OCI-LY3 (cell line): Measurements from ENCODE around the gene KCTD13.

Experiments used
- H2AFZ ChIP-seq: fragments of 200-600, 300-600 bp; shearing (Covaris generic); 2 replicates; pipeline ENCODE4 v1.6.0; 2014; ENCODE audit warnings: antibody characterized with exemption, low read depth, low read length
- H3K27ac ChIP-seq: fragments of 200-600, 300-600 bp; sonication (generic); 2 replicates; pipeline ENCODE4 v1.5.1; 2014; ENCODE audit warnings: mild to moderate bottlenecking, low read length, moderate library complexity, mixed read lengths
- H3K27me3 ChIP-seq: fragments of 200-600, 300-600 bp; sonication (generic); 2 replicates; pipeline ENCODE4 v1.6.1; 2014; ENCODE audit warnings: low read depth, low read length, mixed read lengths
- H3K36me3 ChIP-seq: fragments of 200-600, 300-600 bp; sonication (generic); replicated peaks from 2 replicates; pipeline ENCODE3; 2014; ENCODE audit warnings: low read depth, low read length, mixed read lengths
- H3K4me1 ChIP-seq: fragments of 300-600, 200-600 bp; sonication (generic); 2 replicates; pipeline ENCODE4 v1.6.1; 2014; ENCODE audit warnings: low read length, mixed read lengths
- H3K4me2 ChIP-seq: fragments of 200-600, 300-600 bp; sonication (generic); 2 replicates; pipeline ENCODE4 v1.6.1; 2014; ENCODE audit warnings: low read length, mixed read lengths
- H3K4me3 ChIP-seq: fragments of 300-600, 200-600 bp; sonication (generic); 2 replicates; pipeline ENCODE4 v1.5.1; 2014; ENCODE audit warnings: antibody characterized with exemption, mild to moderate bottlenecking, low read length, moderate library complexity
- H3K79me2 ChIP-seq: fragments of 300-600, 200-600 bp; shearing (Covaris generic); 2 replicates; pipeline ENCODE4 v1.6.1; 2014; ENCODE audit warnings: mild to moderate bottlenecking, low read length, mixed read lengths
- H3K9ac ChIP-seq: fragments of 300-600, 200-600 bp; shearing (Covaris generic); 2 replicates; pipeline ENCODE4 v1.6.0; 2014; ENCODE audit warnings: mild to moderate bottlenecking, low read length, moderate library complexity
- H3K9me3 ChIP-seq: fragments of 200-600, 300-600 bp; shearing (Covaris generic); 2 replicates; pipeline ENCODE4 v1.6.1; 2014; ENCODE audit warnings: low read length, mixed read lengths; ENCODE audit not compliant: insufficient read depth
- H4K20me1 ChIP-seq: fragments of 200-600, 300-600 bp; sonication (generic); 2 replicates; pipeline ENCODE4 v1.6.1; 2016; ENCODE audit warnings: low read length, mixed read lengths; ENCODE audit not compliant: insufficient read depth
- EZH2phosphoT487 ChIP-seq: fragments of 200-600 bp; shearing (Covaris generic); IDR thresholded peaks from 2 replicates; pipeline ENCODE4 v1.6.1; 2018; ENCODE audit warnings: antibody characterized with exemption, mixed run types, low read depth
- TF ChIP-seq, protein P1 (sequence below): fragments of 200-600, 300-600 bp; sonication (generic); IDR thresholded peaks from 2 replicates; pipeline ENCODE4 v1.5.1; 2014; ENCODE audit warnings: antibody characterized with exemption, low read length, low read depth

KCTD13 gene

DNA sequence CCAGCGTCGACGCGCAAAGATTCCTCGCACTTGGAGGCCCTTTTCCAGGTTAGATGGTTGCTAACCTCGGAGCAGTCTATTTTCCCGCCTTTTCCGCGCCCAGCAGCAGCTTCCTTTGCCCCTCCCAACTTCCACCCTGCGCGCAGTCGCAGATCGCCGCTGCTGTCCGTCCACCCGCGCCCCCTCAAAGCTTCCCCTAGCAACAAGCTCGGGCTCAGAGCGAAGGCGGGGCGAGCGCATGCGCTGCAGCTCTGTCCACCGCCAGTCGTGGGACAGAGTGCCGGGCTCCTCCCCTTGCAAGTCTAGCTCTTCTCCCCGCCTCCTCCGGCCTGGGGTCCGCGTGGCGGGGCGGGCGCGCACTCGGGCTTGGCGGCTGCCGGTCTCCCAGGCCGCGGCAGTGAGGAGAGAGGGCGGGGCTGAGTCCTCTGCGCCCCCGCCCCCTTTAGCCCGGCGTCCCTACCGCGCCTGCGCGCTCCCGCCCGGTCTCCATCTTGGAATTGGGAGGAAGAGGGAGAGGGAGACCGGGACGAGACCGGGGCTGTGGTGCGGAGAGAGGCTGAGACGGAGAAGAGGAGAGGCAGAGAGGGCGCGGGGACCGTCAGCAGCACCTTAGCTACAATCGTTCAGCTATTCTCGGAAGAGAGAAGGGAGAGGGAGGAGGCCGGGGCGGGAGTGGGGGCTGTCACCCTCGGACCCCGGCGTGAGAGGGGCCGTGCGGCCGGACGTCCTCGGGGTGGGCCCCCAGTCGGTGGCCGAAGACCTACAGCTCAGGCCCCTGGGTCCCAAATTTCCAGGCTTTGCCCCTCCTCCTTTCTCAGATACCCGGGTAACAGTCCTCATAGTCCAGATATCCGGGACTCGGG is 47.6 kb upstream of the KCTD13 start, which contains the start of gene TAOK2:
TAOK2 (plus strand) TSS at position 485 of the 863 bp plus-strand sequence. CDS start 3,905 bp downstream, outside the sequence.
- Histone ChIP-seq H3K4me3 (peak within 1 kb of the TSS; percentile 98), H2AFZ (peak within 1 kb of the TSS; percentile 78; the same call in 1 of the 2 replicates), H3K4me2 (peak within 1 kb of the TSS; percentile 99), H3K36me3 (peaks cover 9% of the 10 kb centered on the region), H3K9ac (peak within 1 kb of the TSS; percentile 98), H3K27ac (peak within 1 kb of the TSS; percentile 48), H3K4me1 (peaks cover 22% of the 10 kb centered on the region), H3K9me3 (no peaks in the 10 kb centered on the region), H4K20me1 (peaks cover 25% of the 10 kb centered on the region; the same call in 1 of the 2 replicates), H3K27me3 (no peaks in the 10 kb centered on the region), H3K79me2 (peaks cover 40% of the 10 kb centered on the region)
- TF ChIP-seq EZH2phosphoT487 = no peak
- TF ChIP-seq, protein P1, sequence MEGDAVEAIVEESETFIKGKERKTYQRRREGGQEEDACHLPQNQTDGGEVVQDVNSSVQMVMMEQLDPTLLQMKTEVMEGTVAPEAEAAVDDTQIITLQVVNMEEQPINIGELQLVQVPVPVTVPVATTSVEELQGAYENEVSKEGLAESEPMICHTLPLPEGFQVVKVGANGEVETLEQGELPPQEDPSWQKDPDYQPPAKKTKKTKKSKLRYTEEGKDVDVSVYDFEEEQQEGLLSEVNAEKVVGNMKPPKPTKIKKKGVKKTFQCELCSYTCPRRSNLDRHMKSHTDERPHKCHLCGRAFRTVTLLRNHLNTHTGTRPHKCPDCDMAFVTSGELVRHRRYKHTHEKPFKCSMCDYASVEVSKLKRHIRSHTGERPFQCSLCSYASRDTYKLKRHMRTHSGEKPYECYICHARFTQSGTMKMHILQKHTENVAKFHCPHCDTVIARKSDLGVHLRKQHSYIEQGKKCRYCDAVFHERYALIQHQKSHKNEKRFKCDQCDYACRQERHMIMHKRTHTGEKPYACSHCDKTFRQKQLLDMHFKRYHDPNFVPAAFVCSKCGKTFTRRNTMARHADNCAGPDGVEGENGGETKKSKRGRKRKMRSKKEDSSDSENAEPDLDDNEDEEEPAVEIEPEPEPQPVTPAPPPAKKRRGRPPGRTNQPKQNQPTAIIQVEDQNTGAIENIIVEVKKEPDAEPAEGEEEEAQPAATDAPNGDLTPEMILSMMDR = no peak

DNA sequence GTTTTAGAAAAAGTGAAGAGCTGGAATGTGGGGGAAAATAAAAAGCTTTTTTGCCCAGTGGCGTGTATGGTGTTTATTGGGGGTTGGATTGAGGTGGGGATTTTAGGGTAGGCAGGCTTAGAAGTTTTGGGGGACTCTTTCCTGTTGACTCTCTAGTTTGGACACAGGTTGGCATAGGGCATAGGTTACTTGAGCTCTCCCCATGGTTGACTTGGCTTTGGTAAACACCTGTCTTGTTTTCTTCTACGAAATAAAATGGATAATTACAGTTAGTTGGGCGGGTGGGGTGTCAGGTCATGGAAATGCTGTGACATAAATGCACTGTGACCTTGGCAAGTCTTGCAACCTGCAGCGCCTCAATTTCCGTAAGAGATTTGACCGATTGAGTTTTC is 47.0 kb upstream of the KCTD13 start:
- Histone ChIP-seq H3K36me3 (peaks cover 5% of the 10 kb centered on the region), H3K79me2 (peaks cover 40% of the 10 kb centered on the region), H3K27ac (no peak overlapping the region), H3K4me1 (peaks cover 22% of the 10 kb centered on the region), H3K4me3 (peak overlapping the region; percentile 98), H4K20me1 (peaks cover 25% of the 10 kb centered on the region; the same call in 1 of the 2 replicates), H2AFZ (peak overlapping the region; percentile 54; the same call in 1 of the 2 replicates), H3K27me3 (no peaks in the 10 kb centered on the region), H3K9me3 (no peaks in the 10 kb centered on the region), H3K9ac (peak overlapping the region; percentile 7; the same call in 1 of the 2 replicates), H3K4me2 (peak overlapping the region; percentile 99)
- no peak for TF ChIP-seq EZH2phosphoT487
- TF ChIP-seq, protein P1 = no peak

DNA sequence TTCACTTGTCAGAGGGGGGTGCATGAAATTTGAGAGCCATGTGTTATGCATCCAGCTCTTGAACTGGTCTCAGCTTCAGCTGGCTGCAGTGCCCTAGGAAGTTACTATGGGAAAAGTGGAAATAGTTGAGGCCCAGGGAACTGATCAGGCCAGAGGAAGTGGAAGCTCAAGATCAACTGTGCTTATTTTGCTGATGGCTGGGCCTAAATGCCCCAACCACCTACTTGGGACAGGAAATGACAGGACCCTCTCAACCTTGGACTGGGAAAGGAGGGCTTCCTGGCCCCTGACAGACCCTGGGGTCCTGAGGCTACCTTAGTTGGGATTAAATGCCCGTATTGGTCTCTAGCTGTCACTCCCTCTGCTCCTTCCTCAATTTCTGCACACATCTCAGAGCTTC is 46.5 kb upstream of the KCTD13 start:
- H3K9ac ChIP-seq = no peak overlapping the region
- H3K4me2 ChIP-seq = no peak overlapping the region
- peaks cover 5% of the 10 kb centered on the region for H3K36me3 ChIP-seq
- H2AFZ ChIP-seq = no peak overlapping the region
- peaks cover 22% of the 10 kb centered on the region for H3K4me1 ChIP-seq
- no peak overlapping the region for H3K27ac ChIP-seq
- no peaks in the 10 kb centered on the region for H3K9me3 ChIP-seq
- TF ChIP-seq EZH2phosphoT487 = no peak
- TF ChIP-seq, protein P1 = no peak
- peaks cover 25% of the 10 kb centered on the region; the same call in 1 of the 2 replicates for H4K20me1 ChIP-seq
- no peaks in the 10 kb centered on the region for H3K27me3 ChIP-seq
- no peak overlapping the region for H3K4me3 ChIP-seq
- peaks cover 38% of the 10 kb centered on the region for H3K79me2 ChIP-seq

DNA sequence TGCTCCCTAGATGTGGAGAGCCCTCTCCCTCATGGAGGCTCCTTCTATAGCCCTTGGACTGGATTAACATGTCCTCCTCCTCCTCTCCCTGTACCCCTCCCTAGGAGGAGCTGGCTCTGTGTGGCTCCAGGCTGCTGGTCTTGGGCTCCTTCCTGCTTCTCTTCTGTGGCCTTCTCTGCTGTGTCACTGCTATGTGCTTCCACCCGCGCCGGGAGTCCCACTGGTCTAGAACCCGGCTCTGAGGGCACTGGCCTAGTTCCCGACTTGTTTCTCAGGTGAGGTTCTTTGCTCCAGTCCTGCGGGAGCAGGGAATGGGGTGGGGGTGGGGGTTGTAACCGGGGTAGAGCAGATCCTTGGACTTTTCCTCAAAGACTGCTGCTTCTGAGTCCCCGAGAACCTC is 45.3 kb upstream of the KCTD13 start:
- H3K9me3 ChIP-seq = no peaks in the 10 kb centered on the region

More for the DNA sequence above, 45.3 kb upstream of the KCTD13 start:
- H3K9ac ChIP-seq = no peak overlapping the region
- no peaks in the 10 kb centered on the region for H3K27me3 ChIP-seq
- peaks cover 5% of the 10 kb centered on the region for H3K36me3 ChIP-seq
- H4K20me1 ChIP-seq = peaks cover 15% of the 10 kb centered on the region; the same call in 1 of the 2 replicates
- H2AFZ ChIP-seq = no peak overlapping the region
- H3K4me2 ChIP-seq = no peak overlapping the region
- H3K27ac ChIP-seq = no peak overlapping the region
- H3K4me3 ChIP-seq = no peak overlapping the region
- TF ChIP-seq, protein P1 = no peak
- peaks cover 22% of the 10 kb centered on the region for H3K4me1 ChIP-seq
- peaks cover 26% of the 10 kb centered on the region for H3K79me2 ChIP-seq
